SH-SY5Y (cell line): ENCODE results near the gene ZNF804B.

Experiments
- GATA2 ChIP-seq: IDR thresholded peaks from 2 replicates; pipeline ENCODE4 v1.6.1; 2011; ENCODE audit warnings: mild to moderate bottlenecking, low read depth, low read length
- GATA3 ChIP-seq: IDR thresholded peaks from 2 replicates; pipeline ENCODE4 v1.6.1; 2011; ENCODE audit warnings: low read depth, mild to moderate bottlenecking, low read length, moderate library complexity

DNA sequence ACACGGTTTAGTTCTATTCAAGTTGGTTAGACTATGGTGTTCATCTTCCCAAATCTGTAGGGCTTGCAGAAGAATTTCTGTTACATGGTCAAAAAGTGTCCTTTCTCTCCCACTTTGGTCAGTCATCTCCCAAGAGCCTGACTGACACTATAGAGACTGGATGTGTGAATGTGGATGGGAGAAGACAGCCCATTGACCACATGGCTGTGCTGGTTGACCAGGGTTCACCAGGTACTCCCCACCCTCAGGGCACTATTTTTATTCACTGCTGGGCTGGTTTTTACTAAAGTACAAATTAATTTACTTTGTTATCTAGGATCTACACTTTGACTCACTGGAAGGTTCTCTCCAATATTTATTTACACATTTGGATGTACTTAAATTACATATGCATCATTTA, 2.3 kb downstream of the ZNF804B start:
- TF ChIP-seq GATA2 (no peak), GATA3 (no peak)
